ENCODE data around the gene CDC25C. TPM values are rescaled to one million over a fixed set of nuclear protein-coding genes. Genes with fewer than 3 reads are reported as not detected.

CDC25C gene
- total and polyA plus RNA-seq, 9 of the 15 experiments (the other 6 are each of a cell fraction or from before 2014, with no cell fraction given) = 19.1 to 63.7 (median 31.9) TPM

GRCh38 chr5:138352722-138353559 lies 21.3 kb upstream of the CDC25C start (continued):
- TF ChIP-seq XRCC5 (IDR thresholded peaks at IDR 0.05; ENCODE audit: low read depth, low read length) (no peak), NBN (IDR thresholded peaks at IDR 0.05; ENCODE audit: low read depth) (no peak), ARID1B (IDR thresholded peaks at IDR 0.05) (no peak), NKRF (IDR thresholded peaks at IDR 0.05; ENCODE audit: borderline replicate concordance) (no peak; the same call in 1 of the 2 replicates), CHCHD3 (CRISPR knock-in tag; IDR thresholded peaks at IDR 0.05) (no peak), VEZF1 (CRISPR knock-in tag; IDR thresholded peaks at IDR 0.05) (peak; percentile 92), CBFA2T2 (conservative IDR thresholded peaks at IDR 0.05) (no peak), KDM4B (IDR thresholded peaks at IDR 0.05; ENCODE audit: borderline replicate concordance in 2 of 2, low read depth in 1 of 2) (no peak), REST (IDR thresholded peaks at IDR 0.05; ENCODE audit: borderline replicate concordance) (no peak), REST (CRISPR knock-in tag; IDR thresholded peaks at IDR 0.05; ENCODE audit: low read depth) (no peak), EHMT2 (IDR thresholded peaks at IDR 0.05) (no peak), ZBTB7A (IDR thresholded peaks at IDR 0.05; ENCODE audit: borderline replicate concordance, control insufficient read depth, low read depth, low read length) (peak; percentile 77; the same call in 1 of the 2 replicates), CTBP1 (IDR thresholded peaks at IDR 0.05; ENCODE audit: borderline replicate concordance) (no peak), E2F6 (IDR thresholded peaks at IDR 0.05; ENCODE audit: borderline replicate concordance in 1 of 2, extremely low read depth in 1 of 2, insufficient read depth in 1 of 2, insufficient read length in 1 of 2, low read depth in 1 of 2, low read length in 1 of 2, poor library complexity in 1 of 2, severe bottlenecking in 1 of 2) (no peak)

Measured in K562 (cell line).